GM12891 (cell line): ENCODE data around the gene MS4A10.
"Not testable (repeated sequence)": the region's sequence is repeated elsewhere in the genome, so short reads cannot be mapped to it uniquely, and the experiment has no call there.

ENCODE experiments used
- DNase-seq: peaks from one replicate; pipeline ENCODE4 v3.0.0; 2011; ENCODE audit warnings: low spot score; ENCODE audit not compliant: insufficient read length
- FAIRE-seq: peaks from 2 replicates; lab custom pipeline; 2011; peaks lifted over from hg19 to GRCh38; lab: Jason Lieb, UNC
- PAX5 ChIP-seq: IDR thresholded peaks from 2 replicates; pipeline ENCODE4 v1.6.1; 2011; ENCODE audit warnings: low read length, moderate library complexity, mild to moderate bottlenecking; ENCODE audit not compliant: insufficient read depth, severe bottlenecking
- POLR2A ChIP-seq: IDR thresholded peaks from 2 replicates; pipeline ENCODE4 v1.6.1; 2011; ENCODE audit warnings: low read depth, low read length, control low read depth
- POLR2AphosphoS5 ChIP-seq: IDR thresholded peaks from 2 replicates; pipeline ENCODE4 v1.6.1; 2011; ENCODE audit warnings: low read depth, low read length, control low read depth
- POU2F2 ChIP-seq: IDR thresholded peaks from 2 replicates; pipeline ENCODE4 v1.6.1; 2011; ENCODE audit warnings: low read depth, mild to moderate bottlenecking, control low read depth, low read length, moderate library complexity
- SPI1 ChIP-seq: IDR thresholded peaks from 2 replicates; pipeline ENCODE4 v1.6.1; 2011; ENCODE audit warnings: low read depth, low read length, control low read depth
- TAF1 ChIP-seq: IDR thresholded peaks from 2 replicates; pipeline ENCODE4 v1.6.1; 2011; ENCODE audit warnings: low read depth, low read length, control low read depth

Gene MS4A10

GRCh38 chr11:60821827-60822599, 36.9 kb downstream of the MS4A10 start:
- no peak for DNase-seq
- TF ChIP-seq PAX5 (no peak), POLR2AphosphoS5 (no peak), POLR2A (no peak), POU2F2 (no peak), SPI1 (no peak), TAF1 (no peak)
- no peak for FAIRE-seq

- DNase-seq, FAIRE-seq: not testable (repeated sequence)
These were observed 38.7 kb downstream of the MS4A10 start for GRCh38 chr11:60823745-60824306.

- FAIRE-seq (no peak), DNase-seq (no peak)
- TF ChIP-seq TAF1 = no peak
- TF ChIP-seq PAX5 = no peak
- TF ChIP-seq POLR2AphosphoS5 = no peak
- no peak for TF ChIP-seq POLR2A
- no peak for TF ChIP-seq POU2F2
- no peak for TF ChIP-seq SPI1
These were observed 40.0 kb downstream of the MS4A10 start for GRCh38 chr11:60825118-60825517.

GRCh38 chr11:60825790-60826189, 40.7 kb downstream of the MS4A10 start:
- FAIRE-seq = no peak
- TF ChIP-seq POLR2AphosphoS5 = no peak
- TF ChIP-seq POU2F2 = no peak
- TF ChIP-seq POLR2A = no peak
- no peak for TF ChIP-seq SPI1
- TF ChIP-seq PAX5 = no peak
- TF ChIP-seq TAF1 = no peak
- no peak for DNase-seq

- DNase-seq (no peak), FAIRE-seq (no peak)
- no peak for TF ChIP-seq POLR2AphosphoS5
- TF ChIP-seq POU2F2 = no peak
- 0 out of 2 replicates have a peak, but pooled peaks have one; percentile 22 for TF ChIP-seq SPI1
- no peak for TF ChIP-seq POLR2A
These were observed 45.5 kb downstream of the MS4A10 start for GRCh38 chr11:60830478-60831142.

- FAIRE-seq = peak; percentile 84
- TF ChIP-seq TAF1 = no peak
- no peak for TF ChIP-seq POU2F2
- no peak for TF ChIP-seq POLR2A
- TF ChIP-seq SPI1 = no peak
- TF ChIP-seq POLR2AphosphoS5 = no peak
- no peak for TF ChIP-seq PAX5
- DNase-seq = peak; percentile 70
These were observed 46.0 kb downstream of the MS4A10 start for GRCh38 chr11:60831143-60831500.

GRCh38 chr11:60831501-60832079, 46.5 kb downstream of the MS4A10 start:
- FAIRE-seq = peak; percentile 33
- TF ChIP-seq POU2F2 = no peak
- no peak for DNase-seq

- no peak for DNase-seq
- FAIRE-seq = no peak
- TF ChIP-seq SPI1 (no peak), POLR2A (no peak), POU2F2 (no peak), POLR2AphosphoS5 (no peak), TAF1 (no peak), PAX5 (no peak)
These were observed 49.8 kb downstream of the MS4A10 start for GRCh38 chr11:60834742-60835533.

- DNase-seq (no peak), FAIRE-seq (no peak)
- TF ChIP-seq POLR2A (no peak), TAF1 (no peak), SPI1 (peak; percentile 66)
These were observed 50.4 kb downstream of the MS4A10 start for GRCh38 chr11:60835534-60835846.

GRCh38 chr11:60836866-60837515, 51.9 kb downstream of the MS4A10 start:
- no peak for TF ChIP-seq PAX5
- no peak for TF ChIP-seq POLR2A
- no peak for TF ChIP-seq TAF1
- TF ChIP-seq POU2F2 = no peak
- no peak for TF ChIP-seq POLR2AphosphoS5
- TF ChIP-seq SPI1 = no peak
- no peak for FAIRE-seq
- DNase-seq = no peak
